H1 (cell line): ENCODE results near the gene BIRC7. TPM values are rescaled to one million over a fixed set of nuclear protein-coding genes. Genes with fewer than 3 reads are reported as not detected.
A peak's percentile ranks its signal among the peaks of the same experiment; 100 is the strongest.

ENCODE experiments used
- CTCF ChIA-PET: fragments of 300-600 bp; sonication (Branson Sonifier 250); formaldehyde crosslinking; loops from one replicate; lab custom pipeline; 2021; ENCODE audit not compliant: partially characterized antibody; lab: Charles Lee
- POLR2A ChIA-PET: fragments of 300-600 bp; sonication (Branson Sonifier 250); formaldehyde crosslinking; loops from one replicate; lab custom pipeline; 2021; ENCODE audit warnings: inconsistent platforms; ENCODE audit not compliant: partially characterized antibody; lab: Charles Lee
- DNase-seq, 2 experiments: peaks; one replicate each; pipeline versions ENCODE4 v3.0.0 to v3.0.0-alpha.2; 2010 to 2022; ENCODE audit warnings: low spot score in 2 of 2, low read depth in 1 of 2, mixed read lengths in 1 of 2
- FAIRE-seq: peaks from 2 replicates; lab custom pipeline; 2011; peaks lifted over from hg19 to GRCh38; lab: Jason Lieb, UNC
- H2AFZ ChIP-seq: 2 replicates; pipeline ENCODE4 v1.8.1; 2012; ENCODE audit warnings: low read length, inconsistent platforms
- H2AK5ac ChIP-seq: 2 replicates; pipeline ENCODE4 v1.6.1; 2013; ENCODE audit warnings: low read depth, low read length
- H2BK120ac ChIP-seq: replicated peaks from 2 replicates; pipeline ENCODE3; 2013; ENCODE audit warnings: low read depth, low read length, inconsistent platforms
- H2BK12ac ChIP-seq: 2 replicates; pipeline ENCODE4 v1.6.1; 2013; ENCODE audit warnings: low read depth, low read length
- H2BK15ac ChIP-seq: 2 replicates; pipeline ENCODE4 v1.6.1; 2013; ENCODE audit warnings: low read length
- H2BK20ac ChIP-seq: 2 replicates; pipeline ENCODE4 v1.6.1; 2013; ENCODE audit warnings: low read length
- H2BK5ac ChIP-seq: 2 replicates; pipeline ENCODE4 v1.6.1; 2013; ENCODE audit warnings: low read depth, low read length
- H3K14ac ChIP-seq: 2 replicates; pipeline ENCODE4 v1.6.1; 2013; ENCODE audit warnings: inconsistent platforms; ENCODE audit not compliant: insufficient read length
- H3K18ac ChIP-seq: 2 replicates; pipeline ENCODE4 v1.6.1; 2013; ENCODE audit warnings: low read length; ENCODE audit errors: extremely low read depth
- H3K23ac ChIP-seq: 2 replicates; pipeline ENCODE4 v1.6.1; 2013; ENCODE audit warnings: inconsistent platforms; ENCODE audit not compliant: insufficient read length
- H3K23me2 ChIP-seq: 2 replicates; pipeline ENCODE4 v1.6.1; 2013; ENCODE audit warnings: low read depth, low read length
- H3K27ac ChIP-seq: 2 replicates; pipeline ENCODE4 v1.6.1; 2011; ENCODE audit warnings: low read depth, low read length, inconsistent platforms
- H3K27me3 ChIP-seq, 4 experiments: replicated peaks in 1 of 4; 1 replicate in 1 of 4; 2 replicates in 3 of 4; pipeline versions ENCODE4 v1.6.1 to v1.8.1; 2011 to 2013; ENCODE audit warnings: low read length in 3 of 4, mild to moderate bottlenecking in 3 of 4, inconsistent platforms in 2 of 4, mixed read lengths in 2 of 4, moderate library complexity in 1 of 4; ENCODE audit not compliant: control insufficient read depth in 3 of 4, insufficient read depth in 3 of 4; ENCODE audit errors: extremely low read depth in 1 of 4
- H3K36me3 ChIP-seq, 4 experiments: 2 replicates each; pipeline versions ENCODE4 v1.6.1 to v1.8.1; 2011 to 2013; ENCODE audit warnings: mild to moderate bottlenecking in 4 of 4, low read length in 3 of 4, moderate library complexity in 2 of 4, control low read depth in 1 of 4, inconsistent platforms in 1 of 4; ENCODE audit not compliant: insufficient read depth in 4 of 4, control insufficient read depth in 2 of 4
- H3K4ac ChIP-seq: replicated peaks from 2 replicates; pipeline ENCODE3; 2013; ENCODE audit warnings: low read length, low read depth, mixed read lengths, inconsistent platforms; ENCODE audit not compliant: insufficient read length
- H3K4me1 ChIP-seq, 4 experiments: replicated peaks in 1 of 4; 1 replicate in 1 of 4; 2 replicates in 3 of 4; pipeline versions ENCODE4 v1.6.1 to v1.8.1; 2011 to 2013; ENCODE audit warnings: low read length in 3 of 4, inconsistent platforms in 2 of 4, mixed read lengths in 1 of 4; ENCODE audit not compliant: insufficient read depth in 4 of 4, control insufficient read depth in 3 of 4
- H3K4me2 ChIP-seq, 2 experiments: 2 replicates each; pipeline versions ENCODE4 v1.6.1 to v1.8.1; 2011 to 2013; ENCODE audit warnings: low read depth in 2 of 2, low read length in 2 of 2, control low read depth in 1 of 2, inconsistent platforms in 1 of 2, mild to moderate bottlenecking in 1 of 2; ENCODE audit not compliant: insufficient read depth in 1 of 2
- H3K4me3 ChIP-seq, 4 experiments: fragments of 200-600, 300-600 bp in 1 of 4; sonication (generic), shearing (Covaris generic), sonication (Bioruptor Twin) in 1 of 4; 2 replicates each; pipeline versions ENCODE4 v1.5.1 to v1.8.1; 2011 to 2016; ENCODE audit warnings: low read length in 4 of 4, low read depth in 3 of 4, control low read depth in 2 of 4, inconsistent platforms in 2 of 4, mild to moderate bottlenecking in 2 of 4, mixed read lengths in 1 of 4, moderate library complexity in 1 of 4; ENCODE audit not compliant: insufficient read depth in 2 of 4; ENCODE audit errors: extremely low read depth in 1 of 4
- H3K56ac ChIP-seq: replicated peaks from 2 replicates; pipeline ENCODE3; 2013; ENCODE audit warnings: low read depth, mild to moderate bottlenecking, mixed read lengths, low read length, inconsistent platforms; ENCODE audit not compliant: insufficient read length
- H3K79me1 ChIP-seq: 2 replicates; pipeline ENCODE4 v1.6.1; 2013; ENCODE audit warnings: low read depth, low read length, control low read depth
- H3K79me2 ChIP-seq, 2 experiments: 2 replicates each; pipeline versions ENCODE4 v1.6.1 to v1.8.1; 2012 to 2013; ENCODE audit warnings: low read length in 2 of 2, mild to moderate bottlenecking in 2 of 2, inconsistent platforms in 1 of 2; ENCODE audit not compliant: insufficient read depth in 2 of 2, control insufficient read depth in 1 of 2
- H3K9ac ChIP-seq, 4 experiments: replicated peaks in 1 of 4; 1 replicate in 1 of 4; 2 replicates in 3 of 4; pipeline versions ENCODE4 v1.6.1 to v1.8.1; 2011 to 2013; ENCODE audit warnings: low read depth in 3 of 4, low read length in 3 of 4, control low read depth in 2 of 4, mild to moderate bottlenecking in 2 of 4, moderate library complexity in 2 of 4, inconsistent platforms in 1 of 4; ENCODE audit errors: extremely low read depth in 1 of 4
- H3K9me3 ChIP-seq, 2 experiments: 2 replicates each; pipeline versions ENCODE4 v1.6.1 to v1.8.1; 2012 to 2013; ENCODE audit warnings: mild to moderate bottlenecking in 2 of 2, moderate library complexity in 2 of 2, control low read depth in 1 of 2, inconsistent platforms in 1 of 2, low read depth in 1 of 2, low read length in 1 of 2, mixed read lengths in 1 of 2; ENCODE audit not compliant: insufficient read depth in 2 of 2
- H4K20me1 ChIP-seq, 2 experiments: replicated peaks in 1 of 2; 2 replicates each; pipeline versions ENCODE3 to v1.8.1; 2011 to 2013; ENCODE audit warnings: inconsistent platforms in 2 of 2, low read length in 2 of 2, mild to moderate bottlenecking in 1 of 2; ENCODE audit not compliant: insufficient read depth in 2 of 2, control insufficient read depth in 1 of 2
- H4K5ac ChIP-seq: 2 replicates; pipeline ENCODE4 v1.6.1; 2013; ENCODE audit warnings: low read length, low read depth, mixed read lengths, inconsistent platforms; ENCODE audit not compliant: insufficient read length
- H4K8ac ChIP-seq: 2 replicates; pipeline ENCODE4 v1.8.0; 2013; ENCODE audit warnings: mild to moderate bottlenecking, moderate library complexity, low read length, inconsistent platforms; ENCODE audit not compliant: insufficient read depth; ENCODE audit errors: extremely low read depth
- H4K91ac ChIP-seq: replicated peaks from 2 replicates; pipeline ENCODE3; 2013; ENCODE audit warnings: low read length, mixed read lengths, inconsistent platforms; ENCODE audit not compliant: insufficient read length
- HDAC6 ChIP-seq: IDR thresholded peaks from one replicate; pipeline ENCODE4 v1.7.1; 2012; ENCODE audit warnings: low read depth, mild to moderate bottlenecking, inconsistent platforms, low read length, moderate library complexity
- MAX ChIP-seq: IDR thresholded peaks from 2 replicates; pipeline ENCODE4 v1.6.1; 2012; ENCODE audit warnings: inconsistent platforms
- NRF1 ChIP-seq: IDR thresholded peaks from 2 replicates; pipeline ENCODE4 v1.6.1; 2011; ENCODE audit warnings: mild to moderate bottlenecking, low read depth, low read length, improper control_type of control experiment
- POLR2A ChIP-seq, 2 experiments: IDR thresholded peaks; 1 replicate in 1 of 2; 2 replicates in 1 of 2; pipeline ENCODE4 v1.6.1; 2011; ENCODE audit warnings: low read depth in 2 of 2, low read length in 2 of 2, mild to moderate bottlenecking in 2 of 2; ENCODE audit errors: control extremely low read depth in 1 of 2
- WGBS, 2 experiments: shearing (Covaris generic) in 1 of 2; methylation state at CpG; one replicate each; pipeline versions ENCODE4 v1.1.6 to v1.1.7; 2013 to 2015; ENCODE audit warnings: low lambda C conversion rate in 2 of 2, mixed read lengths in 2 of 2, inconsistent platforms in 1 of 2, low coverage in 1 of 2, missing lambda C conversion rate in 1 of 2; ENCODE audit not compliant: insufficient replicate concordance in 2 of 2, insufficient coverage in 1 of 2, insufficient read length in 1 of 2; ENCODE audit errors: extremely low coverage in 1 of 2, missing lambda C conversion rate in 1 of 2; 5-methylcytosine and 5-hydroxymethylcytosine counted together
- polyA plus RNA-seq, 7 experiments: library from polyadenylated mRNA; depleted of rRNA in 3 of 7; stranded (reverse) in 5 of 7; unstranded in 2 of 7; fragments of >200 nt in 5 of 7; fragments of 200-250 nt in 2 of 7; gene quantifications; 1 replicate in 5 of 7; 2 replicates in 1 of 7; 4 replicates in 1 of 7; pipeline versions ENCODE4 v1.2.1 to v1.2.3, GENCODE V29; 2011 to 2013; ENCODE audit warnings: missing spikeins in 2 of 7, mixed read lengths in 2 of 7
- total RNA-seq: library from RNA; stranded (reverse); fragmentation: NEBNext Ultra II Directional; extraction: Animal tissue kit (Norgen Biotek cat#: 25700); gene quantifications from 2 replicates; pipeline ENCODE4 v1.2.1, GENCODE V29; 2021

The BIRC7 gene
- total and polyA plus RNA-seq, 2 of the 8 experiments (the other 6 are each of a cell fraction or from before 2014, with no cell fraction given): 0.11 to 0.41 TPM

- TF ChIP-seq NRF1: no peak
- TF ChIP-seq MAX: no peak
- TF ChIP-seq HDAC6: no peak
- no peak for TF ChIP-seq POLR2A (IDR thresholded peaks at IDR 0.05; ENCODE audit: control extremely low read depth in 1 of 2, low read depth in 2 of 2, low read length in 2 of 2)
- H3K79me1 ChIP-seq: peaks cover 13% of the 10 kb centered on the region
- H3K56ac ChIP-seq: no peak overlapping the region
- no peak overlapping the region for H2BK120ac ChIP-seq
- H2AK5ac ChIP-seq: no peak overlapping the region; the same call in 1 of the 2 replicates
- H2BK15ac ChIP-seq: no peak overlapping the region
- WGBS, 2 experiments: 86% methylated on average over 9 of the region's 9 CpGs; no CpG with 5 or more reads in 1 of the 2 experiments
- CTCF ChIA-PET: interaction anchor here (1.0 to 7.1 kb wide), 8 partner anchors 14 to 113 kb away, joined by 3 to 49 read pairs (median 4); no protein-coding TSS in a partner anchor
- H3K4me3 ChIP-seq: no peak overlapping the region
- peaks cover 6 to 26% (median 8%) of the 10 kb centered on the region in 4 experiments; a peak in 6 of 8 replicates for H3K36me3 ChIP-seq
- no peaks in the 10 kb centered on the region for H3K9me3 ChIP-seq
- H2BK5ac ChIP-seq: peak overlapping the region; percentile 56; the same call in 1 of the 2 replicates
- FAIRE-seq (no peak), DNase-seq (no peak)
- H4K20me1 ChIP-seq: peaks cover 23 to 41% of the 10 kb centered on the region in 2 experiments
- H3K27ac ChIP-seq: no peak overlapping the region
- H3K79me2 ChIP-seq: peaks cover 10 to 58% of the 10 kb centered on the region in 2 experiments
- H3K23me2 ChIP-seq: no peaks in the 10 kb centered on the region
- H2BK12ac ChIP-seq: no peak overlapping the region
- no peaks in the 10 kb centered on the region for H3K27me3 ChIP-seq
- H3K23ac ChIP-seq: no peak overlapping the region
- H4K5ac ChIP-seq: no peak overlapping the region
- H3K14ac ChIP-seq: no peak overlapping the region
- H4K91ac ChIP-seq: no peak overlapping the region
- no peak overlapping the region; a peak in 1 of 7 replicates for H3K9ac ChIP-seq
- H2BK20ac ChIP-seq: no peak overlapping the region
- peaks cover 0 to 2% (median 0%) of the 10 kb centered on the region in 4 experiments; a peak in 3 of 7 replicates for H3K4me1 ChIP-seq
- no peak overlapping the region for H4K8ac ChIP-seq
- H3K4me2 ChIP-seq: 0 out of 4 replicates have a peak overlapping the region, but pooled peaks of 1 of the 2 experiments have one; percentile 4
- H3K4ac ChIP-seq: no peak overlapping the region
- no peak overlapping the region for H3K18ac ChIP-seq
- POLR2A ChIA-PET: interaction anchor here (0.5 to 3.2 kb wide), 7 partner anchors 9 to 289 kb away, joined by 3 to 14 read pairs (median 3); no protein-coding TSS in a partner anchor
- no peak overlapping the region for H2AFZ ChIP-seq
Measured at GRCh38 chr20:63196768-63197470, 38.8 kb upstream of the BIRC7 start.
